Measurements from ENCODE around the gene TEX10. TPM values are rescaled to one million over a fixed set of nuclear protein-coding genes. Genes with fewer than 3 reads are reported as not detected.

Gene TEX10
- total and polyA plus RNA-seq, 9 of the 15 experiments (the other 6 are each of a cell fraction or from before 2014, with no cell fraction given): 27.8 to 60.0 (median 47.9) TPM

DNA sequence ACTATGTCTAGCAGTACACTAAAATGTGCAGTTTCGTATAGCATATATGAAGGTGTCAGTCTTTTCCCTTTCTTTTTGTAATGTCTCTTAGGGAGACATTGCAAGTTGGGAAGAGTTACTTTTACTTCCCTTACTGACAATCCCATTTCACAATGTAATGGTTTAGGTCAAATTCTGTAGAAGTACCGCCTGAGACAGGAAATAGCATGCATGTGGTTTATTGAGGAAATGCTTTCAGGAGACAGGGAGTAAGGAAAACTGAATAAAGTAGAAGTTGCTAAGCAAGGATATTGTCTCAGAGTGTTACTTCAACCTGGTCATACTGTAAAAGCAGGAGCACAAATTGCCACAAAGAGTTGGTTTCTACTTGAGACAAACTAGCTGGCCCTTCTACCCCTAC is 42.1 kb upstream of the TEX10 start (continued):
- TF ChIP-seq, protein P1, sequence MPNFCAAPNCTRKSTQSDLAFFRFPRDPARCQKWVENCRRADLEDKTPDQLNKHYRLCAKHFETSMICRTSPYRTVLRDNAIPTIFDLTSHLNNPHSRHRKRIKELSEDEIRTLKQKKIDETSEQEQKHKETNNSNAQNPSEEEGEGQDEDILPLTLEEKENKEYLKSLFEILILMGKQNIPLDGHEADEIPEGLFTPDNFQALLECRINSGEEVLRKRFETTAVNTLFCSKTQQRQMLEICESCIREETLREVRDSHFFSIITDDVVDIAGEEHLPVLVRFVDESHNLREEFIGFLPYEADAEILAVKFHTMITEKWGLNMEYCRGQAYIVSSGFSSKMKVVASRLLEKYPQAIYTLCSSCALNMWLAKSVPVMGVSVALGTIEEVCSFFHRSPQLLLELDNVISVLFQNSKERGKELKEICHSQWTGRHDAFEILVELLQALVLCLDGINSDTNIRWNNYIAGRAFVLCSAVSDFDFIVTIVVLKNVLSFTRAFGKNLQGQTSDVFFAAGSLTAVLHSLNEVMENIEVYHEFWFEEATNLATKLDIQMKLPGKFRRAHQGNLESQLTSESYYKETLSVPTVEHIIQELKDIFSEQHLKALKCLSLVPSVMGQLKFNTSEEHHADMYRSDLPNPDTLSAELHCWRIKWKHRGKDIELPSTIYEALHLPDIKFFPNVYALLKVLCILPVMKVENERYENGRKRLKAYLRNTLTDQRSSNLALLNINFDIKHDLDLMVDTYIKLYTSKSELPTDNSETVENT (CRISPR knock-in tag; IDR thresholded peaks at IDR 0.05): no peak
- TF ChIP-seq SLC30A9 (CRISPR knock-in tag; IDR thresholded peaks at IDR 0.05) (no peak), ZKSCAN8 (CRISPR knock-in tag; IDR thresholded peaks at IDR 0.05) (no peak), BRF1 (IDR thresholded peaks at IDR 0.05; ENCODE audit: borderline replicate concordance, extremely low read depth, insufficient read length) (no peak), MCM5 (IDR thresholded peaks at IDR 0.05; ENCODE audit: low read depth) (no peak), PCBP1 (IDR thresholded peaks at IDR 0.05; ENCODE audit: low read depth, low read length, poor library complexity, severe bottlenecking) (no peak), E2F3 (CRISPR knock-in tag; IDR thresholded peaks at IDR 0.05) (no peak), FUS (optimal IDR thresholded peaks at IDR 0.05; ENCODE audit: low read depth, low read length) (no peak), ZNF165 (CRISPR knock-in tag; IDR thresholded peaks at IDR 0.05; ENCODE audit: borderline replicate concordance) (no peak)
- TF ChIP-seq, protein P2, sequence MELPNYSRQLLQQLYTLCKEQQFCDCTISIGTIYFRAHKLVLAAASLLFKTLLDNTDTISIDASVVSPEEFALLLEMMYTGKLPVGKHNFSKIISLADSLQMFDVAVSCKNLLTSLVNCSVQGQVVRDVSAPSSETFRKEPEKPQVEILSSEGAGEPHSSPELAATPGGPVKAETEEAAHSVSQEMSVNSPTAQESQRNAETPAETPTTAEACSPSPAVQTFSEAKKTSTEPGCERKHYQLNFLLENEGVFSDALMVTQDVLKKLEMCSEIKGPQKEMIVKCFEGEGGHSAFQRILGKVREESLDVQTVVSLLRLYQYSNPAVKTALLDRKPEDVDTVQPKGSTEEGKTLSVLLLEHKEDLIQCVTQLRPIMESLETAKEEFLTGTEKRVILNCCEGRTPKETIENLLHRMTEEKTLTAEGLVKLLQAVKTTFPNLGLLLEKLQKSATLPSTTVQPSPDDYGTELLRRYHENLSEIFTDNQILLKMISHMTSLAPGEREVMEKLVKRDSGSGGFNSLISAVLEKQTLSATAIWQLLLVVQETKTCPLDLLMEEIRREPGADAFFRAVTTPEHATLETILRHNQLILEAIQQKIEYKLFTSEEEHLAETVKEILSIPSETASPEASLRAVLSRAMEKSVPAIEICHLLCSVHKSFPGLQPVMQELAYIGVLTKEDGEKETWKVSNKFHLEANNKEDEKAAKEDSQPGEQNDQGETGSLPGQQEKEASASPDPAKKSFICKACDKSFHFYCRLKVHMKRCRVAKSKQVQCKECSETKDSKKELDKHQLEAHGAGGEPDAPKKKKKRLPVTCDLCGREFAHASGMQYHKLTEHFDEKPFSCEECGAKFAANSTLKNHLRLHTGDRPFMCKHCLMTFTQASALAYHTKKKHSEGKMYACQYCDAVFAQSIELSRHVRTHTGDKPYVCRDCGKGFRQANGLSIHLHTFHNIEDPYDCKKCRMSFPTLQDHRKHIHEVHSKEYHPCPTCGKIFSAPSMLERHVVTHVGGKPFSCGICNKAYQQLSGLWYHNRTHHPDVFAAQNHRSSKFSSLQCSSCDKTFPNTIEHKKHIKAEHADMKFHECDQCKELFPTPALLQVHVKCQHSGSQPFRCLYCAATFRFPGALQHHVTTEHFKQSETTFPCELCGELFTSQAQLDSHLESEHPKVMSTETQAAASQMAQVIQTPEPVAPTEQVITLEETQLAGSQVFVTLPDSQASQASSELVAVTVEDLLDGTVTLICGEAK (IDR thresholded peaks at IDR 0.05): no peak
- TF ChIP-seq, protein P2 (CRISPR knock-in tag; IDR thresholded peaks at IDR 0.05): no peak
